Subcutaneous adipose tissue (tissue), 4 donors: Measurements from ENCODE around the gene ARHGEF10L. TPM values are rescaled to one million over a fixed set of nuclear protein-coding genes. Genes with fewer than 3 reads are reported as not detected.

Experiments
- CTCF ChIP-seq: fragments of 450-650 bp; IDR thresholded peaks from one replicate; pipeline ENCODE4 v1.5.1; 2016; ENCODE audit warnings: low read depth, mild to moderate bottlenecking, control low read depth, antibody characterized with exemption, moderate library complexity
- total RNA-seq, 4 donors: library from RNA; depleted of rRNA; stranded (reverse); fragments of >200 nt; gene quantifications; one replicate each; pipeline ENCODE4 v1.1.0, GENCODE V29; 2016

The ARHGEF10L gene
- total RNA-seq, 4 donors from 2014 or later = 19.1 to 54.6 (median 41.7) TPM

- no peak for TF ChIP-seq CTCF
These were observed 55.4 kb downstream of the ARHGEF10L start for GRCh38 chr1:17594690-17595601.

- TF ChIP-seq CTCF = no peak
These were observed 56.1 kb downstream of the ARHGEF10L start for GRCh38 chr1:17595602-17595925.

GRCh38 chr1:17596186-17596585 is 56.7 kb downstream of the ARHGEF10L start:
- TF ChIP-seq CTCF = no peak

- no peak for TF ChIP-seq CTCF
These were observed 57.4 kb downstream of the ARHGEF10L start for GRCh38 chr1:17596651-17597509.

- no peak for TF ChIP-seq CTCF
These were observed 58.2 kb downstream of the ARHGEF10L start for GRCh38 chr1:17597651-17598050.

GRCh38 chr1:17598251-17598650 is 58.8 kb downstream of the ARHGEF10L start:
- TF ChIP-seq CTCF = no peak
